Mesenchymal stem cell (in vitro differentiated cells and primary cell): ENCODE measurements around the gene NCOA6. TPM values are rescaled to one million over a fixed set of nuclear protein-coding genes. Genes with fewer than 3 reads are reported as not detected.

ENCODE experiments used
- DNase-seq: peaks from one replicate; pipeline ENCODE4 v3.0.0-alpha.2; 2013
- H2AFZ ChIP-seq: one replicate; pipeline ENCODE4 v1.6.1; 2013; ENCODE audit warnings: low read depth, mild to moderate bottlenecking, control low read depth, inconsistent platforms, low read length, moderate library complexity
- H2AK5ac ChIP-seq: 2 replicates; pipeline ENCODE4 v1.6.1; 2013; ENCODE audit warnings: low read length, moderate library complexity, mild to moderate bottlenecking, inconsistent platforms; ENCODE audit not compliant: severe bottlenecking
- H2BK120ac ChIP-seq: one replicate; pipeline ENCODE4 v1.6.1; 2013; ENCODE audit warnings: low read depth, mild to moderate bottlenecking, inconsistent platforms, low read length, moderate library complexity
- H2BK12ac ChIP-seq, 2 experiments: one replicate each; pipeline ENCODE4 v1.6.1; 2013; ENCODE audit warnings: inconsistent platforms in 2 of 2, low read length in 2 of 2, mild to moderate bottlenecking in 2 of 2, moderate library complexity in 2 of 2, control low read depth in 1 of 2
- H2BK15ac ChIP-seq: one replicate; pipeline ENCODE4 v1.6.1; 2013; ENCODE audit warnings: mild to moderate bottlenecking, low read depth, inconsistent platforms; ENCODE audit not compliant: poor library complexity, severe bottlenecking
- H2BK5ac ChIP-seq: 2 replicates; pipeline ENCODE4 v1.6.1; 2013; ENCODE audit warnings: low read depth, mild to moderate bottlenecking, low read length, control low read depth, inconsistent platforms; ENCODE audit not compliant: poor library complexity, severe bottlenecking
- H3K14ac ChIP-seq, 2 experiments: one replicate each; pipeline ENCODE4 v1.6.1; 2013; ENCODE audit warnings: inconsistent platforms in 2 of 2, low read length in 2 of 2, control low read depth in 1 of 2, mild to moderate bottlenecking in 1 of 2, moderate library complexity in 1 of 2
- H3K18ac ChIP-seq, 2 experiments: one replicate each; pipeline ENCODE4 v1.6.1; 2013; ENCODE audit warnings: inconsistent platforms in 2 of 2, low read length in 2 of 2, control low read depth in 1 of 2, low read depth in 1 of 2, mild to moderate bottlenecking in 1 of 2
- H3K23ac ChIP-seq, 2 experiments: one replicate each; pipeline ENCODE4 v1.6.1; 2013; ENCODE audit warnings: inconsistent platforms in 2 of 2, low read length in 2 of 2, mild to moderate bottlenecking in 2 of 2, moderate library complexity in 2 of 2, control low read depth in 1 of 2
- H3K27ac ChIP-seq: 2 replicates; pipeline ENCODE4 v1.5.1; 2013; ENCODE audit warnings: mild to moderate bottlenecking, moderate library complexity, low read length, control low read depth, inconsistent platforms; ENCODE audit not compliant: poor library complexity, severe bottlenecking
- H3K27me3 ChIP-seq, 2 experiments: 2 replicates each; pipeline versions ENCODE4 v1.6.1 to v1.7.0; 2013; ENCODE audit warnings: low read length in 2 of 2, mild to moderate bottlenecking in 2 of 2, moderate library complexity in 2 of 2, control low read depth in 1 of 2, inconsistent platforms in 1 of 2; ENCODE audit not compliant: control insufficient read depth in 1 of 2, insufficient read depth in 1 of 2
- H3K36me3 ChIP-seq, 2 experiments: 2 replicates each; pipeline versions ENCODE4 v1.6.1 to v1.7.0; 2013; ENCODE audit warnings: low read length in 2 of 2, control low read depth in 1 of 2, inconsistent platforms in 1 of 2, low read depth in 1 of 2, mild to moderate bottlenecking in 1 of 2; ENCODE audit not compliant: insufficient read depth in 2 of 2, control insufficient read depth in 1 of 2
- H3K4ac ChIP-seq, 2 experiments: one replicate each; pipeline ENCODE4 v1.6.1; 2013; ENCODE audit warnings: inconsistent platforms in 2 of 2, low read length in 2 of 2, mild to moderate bottlenecking in 2 of 2, moderate library complexity in 2 of 2, control low read depth in 1 of 2, low read depth in 1 of 2
- H3K4me1 ChIP-seq: 2 replicates; pipeline ENCODE4 v1.6.1; 2013; ENCODE audit warnings: low read depth, low read length, control low read depth; ENCODE audit not compliant: control insufficient read depth, insufficient read depth
- H3K4me2 ChIP-seq: 2 replicates; pipeline ENCODE4 v1.6.1; 2013; ENCODE audit warnings: low read length, mild to moderate bottlenecking, inconsistent platforms; ENCODE audit not compliant: poor library complexity, severe bottlenecking
- H3K4me3 ChIP-seq, 2 experiments: 2 replicates each; pipeline versions ENCODE4 v1.5.1 to v1.7.0; 2013; ENCODE audit warnings: low read length in 2 of 2, mild to moderate bottlenecking in 2 of 2, control low read depth in 1 of 2, low read depth in 1 of 2; ENCODE audit not compliant: insufficient read depth in 1 of 2
- H3K79me1 ChIP-seq: replicated peaks from 2 replicates; pipeline ENCODE4 v1.6.1; 2013; ENCODE audit warnings: mild to moderate bottlenecking, control low read depth, low read length, inconsistent platforms; ENCODE audit not compliant: poor library complexity, severe bottlenecking
- H3K9ac ChIP-seq: 2 replicates; pipeline ENCODE4 v1.7.0; 2013; ENCODE audit warnings: mild to moderate bottlenecking, low read length, moderate library complexity
- H3K9me3 ChIP-seq: 2 replicates; pipeline ENCODE4 v1.7.0; 2013; ENCODE audit warnings: mild to moderate bottlenecking, low read length; ENCODE audit not compliant: control insufficient read depth
- H4K8ac ChIP-seq: one replicate; pipeline ENCODE4 v1.6.1; 2013; ENCODE audit warnings: inconsistent platforms, mild to moderate bottlenecking, low read length, moderate library complexity
- H4K91ac ChIP-seq: one replicate; pipeline ENCODE4 v1.6.1; 2013; ENCODE audit warnings: mild to moderate bottlenecking, low read length, inconsistent platforms
- WGBS: methylation state at CpG from one replicate; pipeline ENCODE4 v1.1.7; 2013; ENCODE audit warnings: mixed read lengths; 5-methylcytosine and 5-hydroxymethylcytosine counted together
- polyA plus RNA-seq, 2 experiments: library from polyadenylated mRNA; stranded (reverse); fragments of 200-250 nt; gene quantifications; one replicate each; pipeline ENCODE4 v1.2.3, GENCODE V29; 2013

Gene NCOA6
- 28.3 TPM for polyA plus RNA-seq (2013, experiment 1 of 2)
- polyA plus RNA-seq (2013, experiment 2 of 2) = 25.6 TPM

DNA sequence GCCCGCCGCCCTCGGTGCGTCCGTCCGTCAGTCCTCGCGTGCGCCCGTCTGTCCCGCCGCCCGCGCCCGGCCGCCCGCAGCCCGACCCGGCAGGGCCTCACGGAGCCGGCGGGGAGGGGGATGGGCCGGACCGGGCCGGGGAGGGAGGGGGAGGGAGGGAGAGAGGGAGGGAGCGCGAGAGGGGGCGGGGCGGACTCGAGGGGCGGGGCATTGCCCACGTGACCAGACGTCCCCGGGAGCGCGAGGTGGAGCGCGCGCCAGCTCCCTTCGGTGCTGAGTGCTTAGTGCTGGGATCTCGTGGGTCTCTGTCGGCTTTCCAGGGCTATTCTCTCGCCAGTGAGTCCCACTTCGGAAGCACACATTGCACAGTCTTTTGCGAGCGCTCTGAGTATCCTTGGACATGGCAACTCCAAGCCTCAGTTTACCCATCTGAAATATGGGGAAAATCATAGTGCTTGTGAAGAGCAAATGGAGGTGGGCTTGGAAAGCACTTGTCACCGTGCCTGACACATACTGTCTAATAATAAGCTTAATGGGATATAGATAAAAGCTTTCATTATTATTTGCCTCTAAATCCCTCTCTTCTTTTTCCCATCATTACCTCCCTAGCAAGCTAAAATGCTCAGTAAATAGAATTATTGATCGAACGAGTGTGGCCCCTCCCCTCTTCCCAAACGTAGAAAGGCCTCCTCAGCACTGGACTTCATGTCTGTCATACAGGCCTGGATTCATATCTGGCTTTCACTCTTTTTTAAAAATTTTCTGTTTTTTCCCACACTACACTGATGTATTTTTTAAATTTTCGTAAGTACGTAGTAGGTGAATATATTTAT is at the start of gene NCOA6:
NCOA6 (minus strand) TSS at position 122 of the 833 bp plus-strand sequence. CDS start 43,296 bp downstream, outside the sequence.
- 15% methylated on average over 19 of the region's 52 CpGs for WGBS

GRCh38 chr20:34874094-34874654 is 48.7 kb upstream of the NCOA6 start:
- no peak overlapping the region for H3K4ac ChIP-seq
- peak; percentile 89 for DNase-seq
- H3K18ac ChIP-seq = peak overlapping the region in 1 of 2 experiments; percentile 40
- H2AK5ac ChIP-seq = peak overlapping the region; percentile 8
- peak overlapping the region; percentile 45 for H4K8ac ChIP-seq
- no peak overlapping the region for H2BK5ac ChIP-seq
- H3K79me1 ChIP-seq = peaks cover 29% of the 10 kb centered on the region
- H3K14ac ChIP-seq = no peak overlapping the region
- H2BK120ac ChIP-seq = no peak overlapping the region
- H3K4me2 ChIP-seq = no peak overlapping the region
- H3K4me1 ChIP-seq = peaks cover 17% of the 10 kb centered on the region
- H3K27ac ChIP-seq = no peak overlapping the region
- H2AFZ ChIP-seq = no peak overlapping the region
- 57% methylated on average over 1 of the region's 2 CpGs for WGBS
- no peaks in the 10 kb centered on the region for H3K9me3 ChIP-seq
- H2BK12ac ChIP-seq = peak overlapping the region in 1 of 2 experiments; percentile 30
- H2BK15ac ChIP-seq = no peak overlapping the region
- H3K23ac ChIP-seq = no peak overlapping the region
- peak overlapping the region; percentile 14 for H3K9ac ChIP-seq
- no peaks in the 10 kb centered on the region for H3K27me3 ChIP-seq
- H3K36me3 ChIP-seq = peaks cover 0 to 4% of the 10 kb centered on the region in 2 experiments
- H4K91ac ChIP-seq = no peak overlapping the region
- H3K4me3 ChIP-seq = no peak overlapping the region

More for the DNA sequence above, at the start of gene NCOA6:
- peak within 1 kb of the TSS; percentile 91 to 99 for H3K4me3 ChIP-seq
- H3K4me2 ChIP-seq = peak within 1 kb of the TSS; percentile 88
- peak within 1 kb of the TSS; percentile 51 for H3K27ac ChIP-seq
- H3K4ac ChIP-seq = peak within 1 kb of the TSS; percentile 92 to 94
- no peaks in the 10 kb centered on the region for H3K36me3 ChIP-seq
- H3K23ac ChIP-seq = peak within 1 kb of the TSS in 1 of 2 experiments; percentile 29
- no peaks in the 10 kb centered on the region for H3K27me3 ChIP-seq
- H4K8ac ChIP-seq = peak within 1 kb of the TSS; percentile 96
- H3K18ac ChIP-seq = peak within 1 kb of the TSS; percentile 85 to 97
- peak within 1 kb of the TSS; percentile 96 to 98 for H3K14ac ChIP-seq
- H4K91ac ChIP-seq = peak within 1 kb of the TSS; percentile 92
- no peaks in the 10 kb centered on the region for H3K79me1 ChIP-seq
- peak within 1 kb of the TSS; percentile 96 for H3K9ac ChIP-seq
- H3K4me1 ChIP-seq = peaks cover 3% of the 10 kb centered on the region
- peak within 1 kb of the TSS; percentile 83 for H2BK5ac ChIP-seq
- no peaks in the 10 kb centered on the region for H3K9me3 ChIP-seq
- peak within 1 kb of the TSS; percentile 27 for H2AK5ac ChIP-seq
- H2AFZ ChIP-seq = peak within 1 kb of the TSS; percentile 48
- peak within 1 kb of the TSS in 1 of 2 experiments; percentile 59 for H2BK12ac ChIP-seq
- DNase-seq = peak; percentile 80
- peak within 1 kb of the TSS; percentile 65 for H2BK15ac ChIP-seq
- H2BK120ac ChIP-seq = peak within 1 kb of the TSS; percentile 100

DNA sequence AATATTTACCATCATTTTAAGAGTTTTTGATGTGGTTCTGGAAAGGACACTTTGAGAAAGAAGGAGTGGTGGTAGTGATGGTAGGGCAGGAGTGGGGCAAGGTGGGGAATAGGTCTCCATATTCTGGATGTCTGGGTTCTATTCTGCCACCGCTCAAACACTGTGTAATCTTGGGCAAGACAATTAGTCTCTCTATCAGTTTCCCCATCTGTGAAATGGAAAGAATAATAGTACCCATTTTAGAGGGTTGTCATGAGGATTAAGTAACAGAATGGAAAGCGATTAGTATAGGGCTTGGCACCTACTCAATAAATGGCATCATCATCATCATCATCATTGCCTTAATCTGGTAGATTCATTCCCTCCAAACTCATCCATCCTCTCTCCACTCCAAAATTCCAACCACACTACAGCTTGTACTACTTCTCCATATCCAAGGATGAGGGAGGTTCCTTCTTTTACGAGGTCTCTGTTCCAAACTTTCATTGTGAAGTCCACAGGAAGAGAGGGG is 48.2 kb upstream of the NCOA6 start:
- Histone ChIP-seq H3K4ac (no peak overlapping the region), H4K8ac (no peak overlapping the region), H3K18ac (no peak overlapping the region), H3K36me3 (peaks cover 0 to 4% of the 10 kb centered on the region in 2 experiments), H2BK120ac (no peak overlapping the region), H3K4me3 (peak overlapping the region in 1 of 2 experiments; percentile 94), H3K9ac (peak overlapping the region; percentile 88), H3K14ac (no peak overlapping the region), H3K4me2 (no peak overlapping the region), H3K79me1 (peaks cover 29% of the 10 kb centered on the region), H3K4me1 (peaks cover 17% of the 10 kb centered on the region), H2BK15ac (no peak overlapping the region), H2AFZ (no peak overlapping the region), H2BK12ac (no peak overlapping the region), H3K9me3 (no peaks in the 10 kb centered on the region), H3K27ac (no peak overlapping the region), H2AK5ac (no peak overlapping the region), H4K91ac (no peak overlapping the region), H3K23ac (no peak overlapping the region), H2BK5ac (no peak overlapping the region), H3K27me3 (no peaks in the 10 kb centered on the region)
- WGBS = 71% methylated on average over 1 of the region's 3 CpGs
- no peak for DNase-seq
